ENCODE results near the gene GCLC.

Gene GCLC

GRCh38 chr6:53523511-53524454 lies 21.1 kb downstream of the GCLC start:
- DNase-seq = no peak

- no peak for DNase-seq
Observed at GRCh38 chr6:53520320-53520928, 24.5 kb downstream of the GCLC start.

- no peak for DNase-seq
Observed at GRCh38 chr6:53518862-53519261, 26.0 kb downstream of the GCLC start.

GRCh38 chr6:53517021-53517420 lies 27.9 kb downstream of the GCLC start:
- no peak for DNase-seq

GRCh38 chr6:53514677-53515076 lies 30.2 kb downstream of the GCLC start:
- no peak for DNase-seq

- no peak for DNase-seq
Observed at GRCh38 chr6:53513519-53513966, 31.4 kb downstream of the GCLC start.

GRCh38 chr6:53513056-53513455 lies 31.8 kb downstream of the GCLC start:
- no peak for DNase-seq

GRCh38 chr6:53512626-53513025 lies 32.3 kb downstream of the GCLC start:
- no peak for DNase-seq

GRCh38 chr6:53510746-53511145 lies 34.2 kb downstream of the GCLC start:
- no peak for DNase-seq

- DNase-seq = no peak
Observed at GRCh38 chr6:53506872-53507271, 38.0 kb downstream of the GCLC start.

- DNase-seq = no peak
Observed at GRCh38 chr6:53504512-53504911, 40.4 kb downstream of the GCLC start.

GRCh38 chr6:53503060-53503459 lies 41.8 kb downstream of the GCLC start:
- no peak for DNase-seq

- DNase-seq = no peak
Observed at GRCh38 chr6:53501432-53501831, 43.5 kb downstream of the GCLC start.

- no peak for DNase-seq
Observed at GRCh38 chr6:53500095-53500494, 44.8 kb downstream of the GCLC start.

GRCh38 chr6:53499094-53499493 lies 45.8 kb downstream of the GCLC start:
- DNase-seq = no peak

- DNase-seq = peak; percentile 20
Observed at GRCh38 chr6:53498649-53499048, 46.3 kb downstream of the GCLC start.

GRCh38 chr6:53497905-53498304 lies 47.0 kb downstream of the GCLC start:
- no peak for DNase-seq

GRCh38 chr6:53496797-53497375 lies 48.0 kb downstream of the GCLC start:
- peak; percentile 84 for DNase-seq

GRCh38 chr6:53495506-53496499 lies 49.1 kb downstream of the GCLC start:
- DNase-seq = no peak

GRCh38 chr6:53494076-53494475 lies 50.8 kb downstream of the GCLC start:
- DNase-seq = peak; percentile 36

- peak; percentile 22 for DNase-seq
Observed at GRCh38 chr6:53493635-53494025, 51.3 kb downstream of the GCLC start.

GRCh38 chr6:53492860-53493634 lies 51.9 kb downstream of the GCLC start:
- peak; percentile 64 for DNase-seq
